HFF-Myc (cell line): ENCODE results near the gene TRAPPC2L.

ENCODE experiments used
- DNase-seq: peaks from one replicate; pipeline ENCODE4 v3.0.0-alpha.2; 2011; ENCODE audit warnings: low read depth; ENCODE audit errors: extremely low read depth
- H3K4me3 ChIP-seq: replicated peaks from 2 replicates; pipeline ENCODE4 v1.5.1; 2011; ENCODE audit warnings: low read depth, mild to moderate bottlenecking, control low read depth, low read length
- CTCF ChIP-seq: IDR thresholded peaks from 2 replicates; pipeline ENCODE4 v1.5.1; 2012; ENCODE audit warnings: mild to moderate bottlenecking, low read depth, low read length, control low read depth; ENCODE audit errors: missing control alignments

Gene TRAPPC2L

DNA sequence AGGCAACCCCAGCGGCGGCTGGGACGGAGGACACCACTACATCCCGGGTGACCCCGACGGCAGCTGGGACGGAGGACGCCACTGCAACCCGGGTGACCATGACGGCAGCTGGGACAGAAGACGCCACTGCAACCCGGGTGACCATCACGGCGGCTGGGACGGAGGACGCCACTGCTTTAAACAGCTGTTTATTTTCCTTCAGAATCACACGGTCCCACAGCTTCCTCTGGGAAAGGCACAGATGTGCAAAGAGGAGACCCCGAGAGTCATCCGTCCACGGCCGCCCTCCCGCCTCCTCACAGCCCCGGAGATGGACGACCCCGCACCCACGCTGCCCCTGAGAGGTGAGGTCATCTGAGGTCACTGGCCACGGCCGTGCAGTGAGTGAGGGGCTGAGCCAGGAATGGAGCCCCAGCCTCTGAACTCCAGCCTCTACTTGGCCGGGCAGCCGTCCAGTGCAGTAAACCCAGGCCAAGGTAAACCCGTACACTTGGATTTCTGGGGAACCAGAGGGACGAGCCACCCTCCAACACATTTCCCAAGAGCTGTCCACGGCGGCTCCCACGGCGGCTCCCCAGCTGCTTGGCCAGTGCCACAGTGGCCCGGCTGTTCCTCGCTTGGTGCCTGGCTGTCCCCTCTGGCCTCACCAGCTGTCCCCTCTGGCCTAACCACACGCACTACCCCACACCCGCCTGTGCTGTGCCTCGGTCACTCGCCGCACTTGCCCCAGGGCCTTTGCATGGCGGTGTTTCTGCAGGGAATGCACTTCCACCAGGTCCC lies 52.7 kb downstream of the TRAPPC2L start:
- no peak for TF ChIP-seq CTCF
- H3K4me3 ChIP-seq = no peak overlapping the region
- DNase-seq = no peak

DNA sequence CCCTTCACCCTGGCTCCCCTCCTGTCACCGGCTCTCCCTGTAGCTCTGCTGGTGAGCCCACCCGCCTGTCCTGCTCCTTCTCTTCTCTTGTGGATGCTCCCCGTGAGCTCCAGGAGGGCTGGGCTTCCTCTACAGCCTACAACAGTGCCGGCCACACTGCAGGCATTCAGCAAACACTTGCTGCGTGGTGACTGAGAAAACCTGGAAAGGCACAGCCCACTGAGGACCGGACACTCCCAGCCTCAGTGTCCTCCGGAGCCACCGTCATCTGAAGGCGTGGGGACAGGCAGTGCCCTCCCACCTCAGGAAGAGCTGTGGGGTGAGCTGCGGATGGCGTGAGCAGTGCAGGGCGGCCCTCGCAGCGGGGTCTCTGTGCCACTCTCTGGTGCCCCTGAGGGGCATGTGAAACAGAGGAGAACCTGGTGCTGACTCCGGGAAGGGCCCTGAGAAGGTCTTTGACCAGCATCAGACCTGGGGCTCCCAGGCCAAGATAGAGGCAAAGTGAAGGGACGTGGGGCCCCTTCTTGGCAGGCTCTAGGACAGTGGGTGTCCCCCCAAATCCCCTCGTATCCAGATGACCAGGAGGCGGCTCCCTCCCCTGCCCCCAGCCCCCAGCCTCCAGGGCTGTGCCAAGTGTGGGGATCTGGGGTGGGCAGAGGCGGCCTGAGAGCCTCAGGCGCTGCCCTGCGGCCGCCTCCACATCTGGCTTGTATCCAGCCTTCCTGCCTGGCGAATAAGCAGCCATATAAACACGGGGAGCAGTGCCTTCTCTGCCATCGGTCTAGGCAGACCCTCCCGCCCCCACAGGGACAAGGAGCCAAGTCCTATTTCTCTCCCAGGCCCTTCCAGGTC lies 53.6 kb downstream of the TRAPPC2L start:
- no peak for DNase-seq
- H3K4me3 ChIP-seq = no peak overlapping the region
- no peak for TF ChIP-seq CTCF

DNA sequence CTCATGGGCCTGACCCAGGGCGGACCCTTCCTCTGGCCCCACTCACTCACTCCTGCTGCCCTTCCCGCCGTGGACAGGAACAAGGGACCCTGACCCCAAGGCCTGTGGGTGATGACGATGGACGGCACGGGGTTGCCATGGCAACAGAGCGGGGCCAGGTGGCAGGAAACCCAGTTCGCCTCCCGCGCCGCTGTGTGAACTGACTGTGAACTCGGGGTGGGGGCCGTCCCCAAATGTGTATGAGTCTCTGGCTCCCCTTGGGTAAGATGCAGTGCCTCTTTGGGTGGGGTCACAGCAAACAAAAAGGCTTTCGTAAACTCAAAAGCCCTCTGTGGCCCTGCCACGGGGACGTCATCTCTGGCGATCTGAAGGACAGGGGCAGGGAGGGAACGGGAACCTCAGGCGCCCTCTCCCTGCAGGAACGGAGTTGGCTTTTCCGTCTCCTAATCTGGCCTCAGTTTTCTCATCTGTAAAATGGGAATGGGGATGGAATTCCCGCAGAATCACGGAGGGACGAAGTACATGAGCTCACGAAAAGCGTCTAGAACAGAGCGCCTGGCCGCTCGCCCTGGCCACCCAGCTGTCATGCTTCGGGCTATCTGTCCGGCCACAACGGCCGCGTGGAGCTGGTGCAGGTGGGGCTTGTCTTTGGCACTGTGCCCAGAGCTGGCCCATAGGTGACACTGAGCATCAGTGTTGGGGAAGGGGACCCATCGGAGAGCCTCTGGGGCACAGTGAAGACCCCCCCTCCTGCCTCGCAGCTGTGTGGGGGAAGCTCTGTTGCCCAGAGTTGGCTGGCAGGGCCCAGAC lies 54.4 kb downstream of the TRAPPC2L start:
- no peak for DNase-seq
- no peak for TF ChIP-seq CTCF
- no peak overlapping the region for H3K4me3 ChIP-seq

DNA sequence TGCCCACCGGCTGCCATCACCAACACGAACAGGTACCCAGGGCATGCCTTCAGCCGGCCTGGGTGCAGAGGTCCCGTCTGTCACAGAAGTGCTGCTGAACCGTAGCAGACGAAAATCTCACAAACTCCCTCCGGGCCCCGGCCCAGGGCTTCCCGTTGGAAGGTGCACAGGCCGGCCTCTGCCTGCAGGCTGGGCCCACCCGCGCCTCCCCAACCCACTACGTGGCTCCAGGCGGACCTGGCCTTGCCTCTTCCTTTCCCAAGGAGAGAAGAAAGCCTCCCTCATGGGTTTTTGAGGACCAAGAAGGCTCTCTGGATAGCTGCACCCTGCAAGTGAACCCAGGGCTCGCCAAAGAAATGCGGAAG lies 55.0 kb downstream of the TRAPPC2L start:
- DNase-seq = no peak
- H3K4me3 ChIP-seq = no peak overlapping the region
- no peak for TF ChIP-seq CTCF
